Stimulated activated CD4-positive, alpha-beta T cell treated with anti-CD3 and anti-CD28 coated beads, Interleukin-4, amount 100 ng/mL, for 48 hours (primary cell): Measurements from ENCODE around the gene MYLK3.
A peak's percentile ranks its signal among the peaks of the same experiment; 100 is the strongest.
"Not testable (repeated sequence)": the region's sequence is repeated elsewhere in the genome, so short reads cannot be mapped to it uniquely, and the experiment has no call there.

ENCODE experiments used
- DNase-seq, 2 donors: peaks; one replicate each; pipeline ENCODE4 v3.0.0-alpha.2; 2020; ENCODE audit warnings: low read depth in 2 of 2

Gene MYLK3

GRCh38 chr16:46689365-46690280 lies 58.5 kb downstream of the MYLK3 start, which contains the start of gene ORC6:
Gene ORC6, plus strand, starts transcription at chr16:46689659. Its CDS starts 47 bp downstream, at chr16:46689706.
- peak; percentile 96 to 98 for DNase-seq

DNA sequence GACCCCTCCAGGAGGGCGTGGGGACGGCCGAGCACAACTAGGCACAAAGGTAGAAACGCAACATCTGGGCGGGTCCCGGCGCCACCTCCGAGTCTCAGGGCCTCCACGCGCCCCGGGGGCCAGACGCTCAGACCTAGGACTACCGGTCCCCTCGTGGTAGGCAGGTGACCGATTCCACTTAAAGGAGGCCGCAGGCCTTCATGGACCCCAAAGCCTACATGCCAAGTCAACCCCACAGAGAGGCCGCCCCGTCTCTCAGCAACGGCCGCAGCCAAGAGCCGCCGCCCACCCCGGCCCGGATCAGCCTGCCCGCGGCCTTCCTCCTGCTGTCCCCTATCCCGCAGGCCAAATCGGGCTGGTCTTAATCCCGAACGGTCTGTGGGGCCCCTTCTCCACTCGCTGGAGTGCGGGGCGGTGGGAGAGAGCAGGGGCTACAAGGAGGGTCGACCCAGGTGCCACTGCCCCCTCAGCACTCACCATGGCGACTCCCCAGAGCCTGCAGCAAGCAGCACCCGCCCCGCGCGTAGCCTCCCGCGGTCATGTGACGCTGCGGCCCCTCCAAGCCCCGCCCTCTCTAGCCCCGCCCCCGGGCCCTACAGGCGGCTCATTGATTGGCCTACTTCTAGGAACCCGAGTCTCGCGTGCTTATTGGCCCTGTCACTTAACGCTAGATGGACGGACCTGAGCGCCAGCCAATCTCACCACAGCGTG lies 59.3 kb downstream of the MYLK3 start, which contains the start of gene VPS35:
Gene VPS35 (minus strand): TSS at position 525 of the 711 bp plus-strand sequence. CDS start 45 bp downstream, at position 480.
- DNase-seq: peak; percentile 99 to 100

- no peak for DNase-seq
These were observed 60.0 kb downstream of the MYLK3 start for GRCh38 chr16:46688101-46688653.

DNA sequence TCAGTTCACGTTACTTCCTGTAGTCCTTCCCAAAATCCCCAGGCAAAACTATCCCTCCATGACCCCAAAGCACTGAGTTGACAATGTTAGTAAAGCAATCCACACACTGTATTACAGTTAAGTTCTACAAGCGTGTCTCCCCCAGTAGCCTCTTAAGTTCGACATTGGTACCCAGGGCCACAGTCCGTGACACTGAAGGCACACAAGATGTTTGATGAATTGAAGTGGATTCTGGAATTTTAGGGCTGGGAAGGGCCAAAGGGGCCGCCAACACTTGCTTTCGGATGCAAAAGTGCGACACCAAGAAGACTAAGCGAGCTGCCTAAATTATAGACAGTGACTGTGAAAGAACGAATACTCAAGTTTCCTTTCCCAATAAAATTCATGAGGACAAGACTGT lies 60.7 kb downstream of the MYLK3 start:
- DNase-seq: no peak

- DNase-seq: no peak
These were observed 61.2 kb downstream of the MYLK3 start for GRCh38 chr16:46686815-46687473.

- not testable (repeated sequence) for DNase-seq
These were observed 66.3 kb downstream of the MYLK3 start for GRCh38 chr16:46681867-46682266.

GRCh38 chr16:46677943-46678342 lies 70.2 kb downstream of the MYLK3 start:
- DNase-seq: not testable (repeated sequence)

- DNase-seq: peak; percentile 23 to 40
These were observed 74.7 kb downstream of the MYLK3 start for GRCh38 chr16:46673320-46674013.

- no peak for DNase-seq
These were observed 86.0 kb downstream of the MYLK3 start for GRCh38 chr16:46662123-46662522.

- DNase-seq: peak in 1 of 2 donors; percentile 3
These were observed 89.2 kb downstream of the MYLK3 start for GRCh38 chr16:46658925-46659324.
